Measurements from ENCODE around the gene TIE1.

TIE1 gene

DNA sequence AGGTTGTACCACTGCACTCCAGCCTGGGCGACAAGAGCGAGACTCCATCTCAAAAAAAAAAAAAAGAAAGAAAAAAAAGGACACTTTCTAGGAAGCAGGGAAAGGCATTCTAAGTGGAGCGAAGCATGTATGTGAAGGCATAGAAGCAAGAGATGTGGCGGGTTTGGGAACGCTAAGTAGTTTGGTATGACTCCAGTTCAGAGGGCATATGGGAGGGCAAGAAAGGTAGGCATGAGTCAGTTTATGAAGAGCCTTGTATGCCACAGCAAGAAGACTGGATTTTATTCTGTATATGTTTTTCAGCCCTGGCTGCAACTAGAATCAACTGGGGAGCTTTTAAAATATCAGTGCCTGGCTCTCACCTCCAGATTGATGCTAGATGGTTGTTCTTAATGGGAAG is 71.4 kb downstream of the TIE1 start:
- no peak for TF ChIP-seq ZC3H10 (CRISPR knock-in tag; IDR thresholded peaks at IDR 0.05)
- TF ChIP-seq ARNTL (CRISPR knock-in tag; IDR thresholded peaks at IDR 0.05; ENCODE audit: borderline replicate concordance, low read depth), result no peak
- no peak for TF ChIP-seq ZFP3 (CRISPR knock-in tag; IDR thresholded peaks at IDR 0.05)
- TF ChIP-seq TCF4 (CRISPR knock-in tag; IDR thresholded peaks at IDR 0.05; ENCODE audit: borderline replicate concordance), result no peak
- no peak for TF ChIP-seq SNAI2 (CRISPR knock-in tag; IDR thresholded peaks at IDR 0.05)
- TF ChIP-seq RARB (CRISPR knock-in tag; IDR thresholded peaks at IDR 0.05), result no peak
- no peak for TF ChIP-seq ZFP30 (CRISPR knock-in tag; IDR thresholded peaks at IDR 0.05)
- TF ChIP-seq CSDC2 (CRISPR knock-in tag; IDR thresholded peaks at IDR 0.05), result no peak
- no peak for TF ChIP-seq GLIS3 (CRISPR knock-in tag; IDR thresholded peaks at IDR 0.05)
- TF ChIP-seq, protein P1, sequence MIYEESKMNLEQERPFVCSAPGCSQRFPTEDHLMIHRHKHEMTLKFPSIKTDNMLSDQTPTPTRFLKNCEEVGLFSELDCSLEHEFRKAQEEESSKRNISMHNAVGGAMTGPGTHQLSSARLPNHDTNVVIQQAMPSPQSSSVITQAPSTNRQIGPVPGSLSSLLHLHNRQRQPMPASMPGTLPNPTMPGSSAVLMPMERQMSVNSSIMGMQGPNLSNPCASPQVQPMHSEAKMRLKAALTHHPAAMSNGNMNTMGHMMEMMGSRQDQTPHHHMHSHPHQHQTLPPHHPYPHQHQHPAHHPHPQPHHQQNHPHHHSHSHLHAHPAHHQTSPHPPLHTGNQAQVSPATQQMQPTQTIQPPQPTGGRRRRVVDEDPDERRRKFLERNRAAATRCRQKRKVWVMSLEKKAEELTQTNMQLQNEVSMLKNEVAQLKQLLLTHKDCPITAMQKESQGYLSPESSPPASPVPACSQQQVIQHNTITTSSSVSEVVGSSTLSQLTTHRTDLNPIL (CRISPR knock-in tag; IDR thresholded peaks at IDR 0.05; ENCODE audit: low read depth), result no peak
- TF ChIP-seq BACH2 (CRISPR knock-in tag; IDR thresholded peaks at IDR 0.05; ENCODE audit: borderline replicate concordance), result no peak
- no peak for TF ChIP-seq TOX (CRISPR knock-in tag; IDR thresholded peaks at IDR 0.05; ENCODE audit: borderline replicate concordance)
- no peak for TF ChIP-seq OSR1 (CRISPR knock-in tag; IDR thresholded peaks at IDR 0.05)
- no peak for TF ChIP-seq PPARA (CRISPR knock-in tag; IDR thresholded peaks at IDR 0.05; ENCODE audit: borderline replicate concordance)
- TF ChIP-seq ZNF70 (CRISPR knock-in tag; IDR thresholded peaks at IDR 0.05), result no peak
- TF ChIP-seq, protein P2, sequence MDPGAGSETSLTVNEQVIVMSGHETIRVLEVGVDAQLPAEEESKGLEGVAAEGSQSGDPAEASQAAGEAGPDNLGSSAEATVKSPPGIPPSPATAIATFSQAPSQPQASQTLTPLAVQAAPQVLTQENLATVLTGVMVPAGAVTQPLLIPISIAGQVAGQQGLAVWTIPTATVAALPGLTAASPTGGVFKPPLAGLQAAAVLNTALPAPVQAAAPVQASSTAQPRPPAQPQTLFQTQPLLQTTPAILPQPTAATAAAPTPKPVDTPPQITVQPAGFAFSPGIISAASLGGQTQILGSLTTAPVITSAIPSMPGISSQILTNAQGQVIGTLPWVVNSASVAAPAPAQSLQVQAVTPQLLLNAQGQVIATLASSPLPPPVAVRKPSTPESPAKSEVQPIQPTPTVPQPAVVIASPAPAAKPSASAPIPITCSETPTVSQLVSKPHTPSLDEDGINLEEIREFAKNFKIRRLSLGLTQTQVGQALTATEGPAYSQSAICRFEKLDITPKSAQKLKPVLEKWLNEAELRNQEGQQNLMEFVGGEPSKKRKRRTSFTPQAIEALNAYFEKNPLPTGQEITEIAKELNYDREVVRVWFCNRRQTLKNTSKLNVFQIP (CRISPR knock-in tag; IDR thresholded peaks at IDR 0.05; ENCODE audit: borderline replicate concordance, low read depth), result no peak
- no peak for TF ChIP-seq ZNF8 (CRISPR knock-in tag; IDR thresholded peaks at IDR 0.05)
- no peak for ATAC-seq

Measured in SK-N-SH treated with all-trans-retinoic acid at 6 μM for 48 hours (cell line).